DND-41 (cell line): ENCODE measurements around the gene ZNF296.

Experiments used
- ATAC-seq: fragments of 200-7000 bp; cut with Tn5 transposase; 3 replicates; pipeline ENCODE4 v1.9.1; 2021; ENCODE audit warnings: low read depth; ENCODE audit not compliant: insufficient read depth
- DNase-seq: peaks from one replicate; pipeline ENCODE4 v3.0.0-alpha.2; 2020
- H2AFZ ChIP-seq: 2 replicates; pipeline ENCODE4 v1.6.0; 2012; ENCODE audit warnings: low read depth, low read length
- H3K27ac ChIP-seq: 2 replicates; pipeline ENCODE4 v1.5.1; 2012; ENCODE audit warnings: low read length, inconsistent platforms
- H3K27me3 ChIP-seq: fragments of 200-600 bp; sonication (generic); 2 replicates; pipeline ENCODE4 v1.6.0; 2012; ENCODE audit warnings: low read length, mild to moderate bottlenecking, inconsistent platforms; ENCODE audit not compliant: insufficient read depth, poor library complexity
- H3K36me3 ChIP-seq: 2 replicates; pipeline ENCODE4 v1.5.1; 2012; ENCODE audit warnings: low read length, inconsistent platforms; ENCODE audit not compliant: insufficient read depth
- H3K4me1 ChIP-seq: 2 replicates; pipeline ENCODE4 v1.5.1; 2012; ENCODE audit warnings: mild to moderate bottlenecking, low read length; ENCODE audit not compliant: insufficient read depth
- H3K4me2 ChIP-seq: 2 replicates; pipeline ENCODE4 v1.6.0; 2012; ENCODE audit warnings: mild to moderate bottlenecking, moderate library complexity, low read length, inconsistent platforms; ENCODE audit not compliant: insufficient read depth
- H3K4me3 ChIP-seq, 2 experiments: fragments of 200-600 bp in 1 of 2; shearing (Covaris generic) in 1 of 2; 2 replicates each; pipeline ENCODE4 v1.5.1; 2012 to 2016; ENCODE audit warnings: inconsistent platforms in 2 of 2, low read length in 2 of 2, mild to moderate bottlenecking in 2 of 2, low read depth in 1 of 2, moderate library complexity in 1 of 2
- H3K79me2 ChIP-seq: 2 replicates; pipeline ENCODE4 v1.6.0; 2012; ENCODE audit warnings: low read length, inconsistent platforms; ENCODE audit not compliant: insufficient read depth
- H3K9ac ChIP-seq: 2 replicates; pipeline ENCODE4 v1.6.0; 2012; ENCODE audit warnings: low read depth, mild to moderate bottlenecking, inconsistent platforms, low read length, moderate library complexity
- H3K9me3 ChIP-seq: 2 replicates; pipeline ENCODE4 v1.5.1; 2012; ENCODE audit warnings: low read length, moderate library complexity, mild to moderate bottlenecking, inconsistent platforms; ENCODE audit not compliant: insufficient read depth, severe bottlenecking
- H4K20me1 ChIP-seq: 2 replicates; pipeline ENCODE4 v1.6.0; 2012; ENCODE audit warnings: low read length; ENCODE audit not compliant: insufficient read depth
- EZH2 ChIP-seq: IDR thresholded peaks from 3 replicates; pipeline ENCODE4 v1.6.1; 2012; ENCODE audit warnings: borderline replicate concordance, low read depth, mild to moderate bottlenecking, moderate library complexity, low read length, inconsistent platforms; ENCODE audit not compliant: severe bottlenecking
- TF ChIP-seq, protein P1 (sequence below): IDR thresholded peaks from 2 replicates; pipeline ENCODE4 v1.5.1; 2012; ENCODE audit warnings: borderline replicate concordance, low read length, moderate library complexity, mild to moderate bottlenecking; ENCODE audit not compliant: poor library complexity, severe bottlenecking; ENCODE audit errors: extremely low read depth

Gene ZNF296

DNA sequence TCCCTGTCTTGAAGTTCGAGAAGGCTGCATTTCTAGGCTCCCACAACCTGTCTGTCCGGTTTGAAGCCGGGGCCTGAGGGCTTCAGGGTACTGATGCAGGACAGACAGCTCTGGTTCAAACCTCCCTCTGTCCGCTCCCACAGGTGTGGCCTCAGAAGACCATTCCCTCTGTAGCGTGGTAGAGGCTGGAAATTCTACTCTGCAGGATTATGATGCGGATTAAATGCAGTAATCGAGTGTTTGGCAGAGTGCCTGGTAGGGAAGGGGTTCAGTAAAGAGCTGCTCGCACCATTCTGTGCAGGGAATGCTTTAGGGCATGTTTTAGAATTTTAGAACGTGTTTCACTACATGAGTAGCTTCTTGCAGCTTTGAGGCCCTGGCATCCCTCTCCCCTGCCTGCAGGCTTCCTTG is 47.2 kb upstream of the ZNF296 start:
- Histone ChIP-seq H2AFZ (no peak overlapping the region), H3K9ac (no peak overlapping the region), H4K20me1 (peaks cover 81% of the 10 kb centered on the region), H3K4me3 (no peak overlapping the region), H3K79me2 (peaks cover 90% of the 10 kb centered on the region), H3K27ac (no peak overlapping the region), H3K4me1 (no peaks in the 10 kb centered on the region), H3K9me3 (no peaks in the 10 kb centered on the region), H3K4me2 (no peak overlapping the region), H3K36me3 (peaks cover 3% of the 10 kb centered on the region), H3K27me3 (no peaks in the 10 kb centered on the region)
- no peak for DNase-seq
- ATAC-seq, result no peak
- no peak for TF ChIP-seq EZH2
- TF ChIP-seq, protein P1, sequence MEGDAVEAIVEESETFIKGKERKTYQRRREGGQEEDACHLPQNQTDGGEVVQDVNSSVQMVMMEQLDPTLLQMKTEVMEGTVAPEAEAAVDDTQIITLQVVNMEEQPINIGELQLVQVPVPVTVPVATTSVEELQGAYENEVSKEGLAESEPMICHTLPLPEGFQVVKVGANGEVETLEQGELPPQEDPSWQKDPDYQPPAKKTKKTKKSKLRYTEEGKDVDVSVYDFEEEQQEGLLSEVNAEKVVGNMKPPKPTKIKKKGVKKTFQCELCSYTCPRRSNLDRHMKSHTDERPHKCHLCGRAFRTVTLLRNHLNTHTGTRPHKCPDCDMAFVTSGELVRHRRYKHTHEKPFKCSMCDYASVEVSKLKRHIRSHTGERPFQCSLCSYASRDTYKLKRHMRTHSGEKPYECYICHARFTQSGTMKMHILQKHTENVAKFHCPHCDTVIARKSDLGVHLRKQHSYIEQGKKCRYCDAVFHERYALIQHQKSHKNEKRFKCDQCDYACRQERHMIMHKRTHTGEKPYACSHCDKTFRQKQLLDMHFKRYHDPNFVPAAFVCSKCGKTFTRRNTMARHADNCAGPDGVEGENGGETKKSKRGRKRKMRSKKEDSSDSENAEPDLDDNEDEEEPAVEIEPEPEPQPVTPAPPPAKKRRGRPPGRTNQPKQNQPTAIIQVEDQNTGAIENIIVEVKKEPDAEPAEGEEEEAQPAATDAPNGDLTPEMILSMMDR, result no peak

DNA sequence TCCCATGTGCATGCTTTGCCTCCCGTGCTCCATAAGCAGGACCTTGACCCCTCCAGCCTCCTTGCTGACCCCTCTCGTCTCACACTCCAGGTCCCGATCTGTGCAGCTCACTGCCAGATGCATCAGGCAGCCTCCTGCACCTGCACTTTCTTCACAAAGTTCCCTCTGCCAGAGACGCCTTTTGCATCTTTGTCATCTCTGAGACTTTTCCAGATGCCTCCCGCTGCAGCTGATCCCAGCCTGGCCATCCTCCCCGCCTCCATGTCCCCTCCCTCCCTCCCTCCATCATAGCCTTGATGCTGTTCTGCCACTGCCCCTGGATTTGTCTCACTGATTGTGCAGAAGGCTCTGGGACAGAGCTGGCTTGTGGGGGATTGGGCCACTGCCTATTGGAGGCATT is 46.6 kb upstream of the ZNF296 start:
- Histone ChIP-seq H3K27me3 (no peaks in the 10 kb centered on the region), H3K79me2 (peaks cover 92% of the 10 kb centered on the region), H3K4me2 (no peak overlapping the region), H3K9me3 (no peaks in the 10 kb centered on the region), H3K27ac (no peak overlapping the region), H4K20me1 (peaks cover 83% of the 10 kb centered on the region), H3K9ac (no peak overlapping the region), H2AFZ (no peak overlapping the region), H3K4me3 (no peak overlapping the region), H3K4me1 (peaks cover 3% of the 10 kb centered on the region), H3K36me3 (peaks cover 3% of the 10 kb centered on the region; the same call in 1 of the 2 replicates)
- TF ChIP-seq, protein P1, result no peak
- TF ChIP-seq EZH2, result no peak
- ATAC-seq (no peak), DNase-seq (no peak)

- H4K20me1 ChIP-seq, result peaks cover 88% of the 10 kb centered on the region
- H3K79me2 ChIP-seq, result peaks cover 90% of the 10 kb centered on the region
- no peak for ATAC-seq
Observed at GRCh38 chr19:45121827-45122345, 45.6 kb upstream of the ZNF296 start.

More at GRCh38 chr19:45121827-45122345, 45.6 kb upstream of the ZNF296 start:
- Histone ChIP-seq H2AFZ (no peak overlapping the region), H3K9me3 (no peaks in the 10 kb centered on the region), H3K4me2 (no peak overlapping the region), H3K9ac (no peak overlapping the region), H3K4me1 (peaks cover 12% of the 10 kb centered on the region), H3K4me3 (no peak overlapping the region), H3K36me3 (peaks cover 3% of the 10 kb centered on the region; the same call in 1 of the 2 replicates), H3K27ac (0 out of 2 replicates have a peak overlapping the region, but pooled peaks have one; percentile 20), H3K27me3 (no peaks in the 10 kb centered on the region)
- TF ChIP-seq, protein P1, result no peak
- TF ChIP-seq EZH2, result no peak
- no peak for DNase-seq
